ENCODE measurements around the gene APBB2.

APBB2 gene

GRCh38 chr4:40890764-40891163, 323.6 kb downstream of the APBB2 start:
- TF ChIP-seq CTCF (IDR thresholded peaks at IDR 0.05; ENCODE audit: insufficient read depth, missing control alignments) = no peak
- DNase-seq (ENCODE audit: insufficient read length, low spot score) (no peak), FAIRE-seq (no peak)

DNA sequence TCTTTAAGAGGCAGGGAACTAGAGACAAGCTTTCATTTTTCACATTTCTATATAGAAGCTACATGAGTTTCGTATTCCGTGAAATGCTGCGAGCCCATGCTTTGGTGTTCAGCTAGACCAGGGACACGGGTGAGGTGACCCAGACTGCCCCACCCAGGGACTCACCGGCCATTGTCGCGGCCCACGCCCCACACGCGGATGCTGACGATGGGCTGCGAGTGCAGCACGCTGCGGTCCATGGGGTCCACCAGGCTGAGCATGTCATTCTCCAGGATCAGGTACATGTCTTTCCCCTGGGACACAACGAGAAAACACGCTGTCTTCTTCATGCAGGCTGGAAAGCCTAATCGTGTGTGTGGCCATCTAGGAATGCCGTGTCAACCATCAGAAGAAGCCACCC, 324.1 kb downstream of the APBB2 start:
- FAIRE-seq (no peak), DNase-seq (ENCODE audit: insufficient read length, low spot score) (no peak)
- no peak for TF ChIP-seq CTCF (IDR thresholded peaks at IDR 0.05; ENCODE audit: insufficient read depth, missing control alignments)

GRCh38 chr4:40888933-40889332, 325.4 kb downstream of the APBB2 start:
- no peak for FAIRE-seq
- no peak for DNase-seq (ENCODE audit: insufficient read length, low spot score)
- TF ChIP-seq CTCF (IDR thresholded peaks at IDR 0.05; ENCODE audit: insufficient read depth, missing control alignments) = no peak

- no peak for TF ChIP-seq CTCF (IDR thresholded peaks at IDR 0.05; ENCODE audit: insufficient read depth, missing control alignments)
- FAIRE-seq (no peak), DNase-seq (ENCODE audit: insufficient read length, low spot score) (no peak)
These were observed 326.6 kb downstream of the APBB2 start for GRCh38 chr4:40887764-40888131.

DNA sequence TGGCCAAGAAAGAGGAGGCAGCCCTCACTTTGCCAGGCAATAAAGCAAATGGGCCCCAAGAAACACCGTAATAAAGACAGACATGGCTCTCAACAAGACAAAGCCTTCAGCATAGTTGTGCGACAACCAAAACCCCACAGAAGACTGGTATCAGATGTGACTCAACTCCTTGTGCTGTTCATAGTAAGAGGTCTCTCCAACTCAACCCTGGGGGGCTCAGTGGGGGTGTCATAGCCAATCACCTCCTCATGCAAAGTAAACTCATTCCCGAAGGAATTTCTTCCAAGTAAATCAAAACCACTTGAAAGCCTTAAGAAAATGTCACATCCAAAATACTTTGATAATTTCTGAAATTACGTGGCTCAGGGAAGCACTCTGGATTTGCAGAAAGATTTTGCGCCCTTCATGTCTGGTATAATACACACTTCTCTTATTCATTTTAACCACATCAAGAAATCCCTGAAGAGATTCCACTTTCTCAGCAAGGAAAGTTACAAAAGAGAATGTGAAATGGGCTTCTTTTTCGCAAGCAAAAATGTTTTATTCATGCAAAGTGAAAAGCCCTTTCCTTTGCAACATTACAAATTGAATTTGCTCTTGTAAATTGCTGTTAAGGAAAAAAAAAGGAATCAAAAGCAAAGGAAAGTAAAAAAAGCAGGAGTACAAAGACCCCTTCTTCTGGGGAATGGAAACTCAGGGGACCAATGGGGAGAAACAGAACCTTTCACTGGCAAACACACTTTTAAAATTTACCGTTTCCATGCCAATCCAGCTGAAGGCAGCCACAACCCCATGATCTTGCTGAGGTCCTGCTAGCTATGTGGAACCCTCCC, 327.2 kb downstream of the APBB2 start:
- no peak for FAIRE-seq
- no peak for TF ChIP-seq CTCF (IDR thresholded peaks at IDR 0.05; ENCODE audit: insufficient read depth, missing control alignments)
- DNase-seq (ENCODE audit: insufficient read length, low spot score) = no peak

- FAIRE-seq = no peak
- no peak for TF ChIP-seq CTCF (IDR thresholded peaks at IDR 0.05; ENCODE audit: insufficient read depth, missing control alignments)
These were observed 332.5 kb downstream of the APBB2 start for GRCh38 chr4:40881851-40882250.

DNA sequence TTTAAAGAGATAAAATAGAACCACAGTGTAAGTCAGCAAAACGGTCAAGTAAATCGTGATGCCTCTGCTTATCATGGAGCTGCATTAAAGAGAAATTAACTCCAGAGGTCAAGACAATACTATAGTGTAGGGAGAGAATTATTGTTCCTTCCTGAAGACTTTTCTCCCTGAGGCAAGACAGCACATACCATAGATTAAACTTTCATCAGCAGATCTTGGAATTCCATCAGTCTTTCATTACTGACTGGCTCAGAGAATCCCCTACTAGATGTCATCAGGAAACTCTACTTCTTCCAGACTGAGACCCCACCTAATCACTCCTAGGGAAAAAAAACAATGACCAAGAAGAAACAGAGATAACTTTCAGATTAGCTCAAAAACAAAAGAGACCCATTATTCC, 333.2 kb downstream of the APBB2 start:
- FAIRE-seq (no peak), DNase-seq (ENCODE audit: insufficient read length, low spot score) (no peak)
- no peak for TF ChIP-seq CTCF (IDR thresholded peaks at IDR 0.05; ENCODE audit: insufficient read depth, missing control alignments)

More at GRCh38 chr4:40881851-40882250, 332.5 kb downstream of the APBB2 start:
- no peak for DNase-seq (ENCODE audit: insufficient read length, low spot score)

Data from D721Med (cell line).